HG02938 (cell line): ENCODE measurements around the gene TANC1.
A peak's percentile ranks its signal among the peaks of the same experiment; 100 is the strongest.
"Not testable (repeated sequence)": the region's sequence is repeated elsewhere in the genome, so short reads cannot be mapped to it uniquely, and the experiment has no call there.

Experiments
- ATAC-seq: cut with Tn5 transposase; IDR thresholded peaks from one replicate; pipeline ENCODE4 v1.9.1; 2021; ENCODE audit warnings: mild to moderate bottlenecking, moderate library complexity; ENCODE audit not compliant: unreplicated experiment

TANC1 gene

DNA sequence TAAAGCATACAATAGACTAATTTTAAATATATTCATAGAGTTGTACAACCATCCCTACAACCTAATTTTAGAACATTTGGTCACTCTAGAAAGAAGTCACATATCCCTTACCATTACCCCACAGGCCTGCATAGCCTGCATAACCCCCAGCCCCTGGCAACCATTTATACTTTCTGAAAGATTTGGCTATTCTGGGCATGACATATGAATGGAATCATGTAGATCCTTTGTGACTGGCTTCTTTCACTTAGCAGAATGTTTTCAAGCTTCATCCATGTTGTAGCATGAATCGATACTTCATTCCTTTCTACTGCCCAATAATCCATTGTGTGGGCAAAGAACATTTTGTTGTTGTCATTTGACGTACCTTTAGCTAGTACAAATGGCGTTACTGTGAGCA lies 166.5 kb downstream of the TANC1 start:
- ATAC-seq: no peak

DNA sequence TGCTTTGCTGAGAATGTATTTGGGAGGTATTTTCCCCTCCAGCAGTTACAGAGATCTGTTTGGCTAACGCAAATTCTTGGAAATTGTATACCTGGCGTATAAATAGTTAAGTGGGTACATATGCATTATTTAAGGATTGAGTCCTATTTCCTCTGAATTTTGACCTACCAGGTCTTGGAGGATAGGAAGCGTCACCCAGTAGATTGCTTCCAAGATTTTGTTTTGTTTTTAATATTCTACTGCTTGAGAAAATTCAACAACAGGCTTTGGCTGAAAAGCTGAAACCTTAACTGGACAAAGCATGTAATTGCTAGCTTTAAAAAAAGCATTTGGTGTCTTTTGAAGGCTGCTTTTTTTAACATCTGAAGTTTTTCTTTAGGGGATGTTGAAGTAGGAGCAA lies 168.0 kb downstream of the TANC1 start:
- no peak for ATAC-seq

DNA sequence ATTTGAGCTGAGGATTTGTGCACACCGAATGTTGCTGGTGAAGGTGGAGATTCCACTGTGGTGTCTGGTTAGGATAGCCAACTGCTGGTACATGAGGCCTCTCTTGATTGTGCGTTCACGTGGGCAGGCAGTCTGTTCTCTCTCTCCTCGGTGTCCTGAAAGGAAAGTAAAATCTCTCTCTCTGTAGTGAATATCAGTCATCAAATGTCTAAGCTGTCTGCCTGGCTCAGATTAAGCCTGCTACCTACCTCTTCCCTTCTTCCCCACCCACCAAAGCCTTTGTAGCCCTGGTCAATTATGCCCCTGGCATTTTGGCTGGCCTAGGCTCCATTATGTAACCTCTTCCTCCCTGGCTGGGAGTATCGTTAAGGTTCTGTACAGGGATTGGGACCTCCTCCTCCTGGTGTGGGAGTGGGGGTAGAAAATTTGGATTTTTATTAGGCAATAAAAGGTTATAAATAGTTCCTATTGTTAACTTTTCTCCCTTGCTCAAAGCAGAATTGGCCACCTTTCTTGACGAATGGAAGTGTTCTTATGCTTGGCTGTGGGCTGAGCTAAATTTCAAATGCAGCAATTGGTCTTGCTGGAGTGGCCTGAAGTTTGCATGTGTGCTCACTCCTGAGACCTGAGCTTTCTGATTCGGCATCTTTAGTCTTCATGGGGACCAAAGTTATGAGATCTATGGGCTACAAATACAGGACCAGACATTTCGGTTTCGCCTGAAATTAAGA lies 169.2 kb downstream of the TANC1 start:
- ATAC-seq: no peak

DNA sequence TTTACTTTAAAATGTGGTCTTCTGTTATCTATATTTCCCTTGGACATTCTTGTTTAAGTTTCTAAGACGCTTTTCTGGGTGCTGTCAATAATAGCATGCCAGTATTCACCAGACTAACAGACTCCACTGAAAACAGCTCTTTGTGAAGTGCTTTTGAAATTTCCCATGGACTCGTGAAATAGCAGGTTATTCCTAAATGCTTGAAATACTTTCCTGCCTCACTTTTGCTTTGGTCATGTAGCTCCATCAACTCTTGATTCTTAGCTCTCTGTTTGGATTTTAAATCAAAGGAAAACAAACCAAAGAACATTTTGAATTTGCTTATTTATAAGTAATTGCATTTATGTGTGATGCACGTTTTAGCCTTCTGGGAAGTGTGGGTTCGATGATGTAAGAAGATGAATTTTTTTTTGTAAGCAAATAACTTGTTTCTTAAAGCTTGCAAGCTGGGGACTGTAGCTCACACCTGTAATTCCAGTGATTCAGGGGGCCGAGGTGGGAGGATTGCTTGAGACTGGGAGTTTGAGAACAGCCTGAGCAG lies 170.3 kb downstream of the TANC1 start:
- no peak for ATAC-seq

DNA sequence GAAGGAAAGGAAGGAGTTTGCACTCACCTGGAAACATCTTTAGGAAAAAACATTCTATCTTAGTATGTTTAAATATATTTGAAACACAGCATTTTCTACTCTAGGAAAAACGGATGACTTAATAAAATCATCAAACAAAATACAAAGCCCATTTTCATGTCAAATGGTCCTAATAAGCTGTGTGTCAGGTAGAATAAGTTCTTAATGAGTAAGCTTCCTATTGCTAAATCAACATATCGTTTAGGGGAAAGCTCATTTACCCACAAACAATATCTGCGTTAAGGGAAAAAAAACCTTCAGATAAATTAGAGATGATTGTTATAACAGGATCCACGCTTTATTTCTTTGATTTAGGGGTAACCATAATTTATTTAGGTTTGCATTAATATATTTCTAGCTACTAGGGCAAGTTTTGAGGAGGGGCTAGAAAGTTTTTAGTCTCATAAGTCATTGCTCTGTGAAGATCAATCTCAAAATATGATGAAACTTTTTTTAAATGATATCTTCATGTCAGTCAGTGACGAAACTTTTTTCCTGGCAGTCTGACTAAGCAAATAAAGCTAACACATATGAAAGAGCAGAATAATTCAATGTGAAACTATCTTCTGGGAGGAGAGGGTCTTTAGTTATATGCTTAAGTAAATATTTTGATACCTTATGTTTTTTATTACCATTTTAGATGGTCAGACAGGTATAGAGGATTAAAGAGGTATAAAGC lies 170.9 kb downstream of the TANC1 start:
- ATAC-seq: no peak

- no peak for ATAC-seq
These were observed 171.8 kb downstream of the TANC1 start for GRCh38 chr2:159140070-159140769.

GRCh38 chr2:159140821-159141220 lies 172.4 kb downstream of the TANC1 start:
- ATAC-seq: not testable (repeated sequence)

GRCh38 chr2:159144776-159145614 lies 176.6 kb downstream of the TANC1 start:
- peak; percentile 73 for ATAC-seq

GRCh38 chr2:159145745-159146354 lies 177.4 kb downstream of the TANC1 start:
- ATAC-seq: no peak

GRCh38 chr2:159146996-159147666 lies 178.7 kb downstream of the TANC1 start:
- no peak for ATAC-seq

GRCh38 chr2:159147690-159148089 lies 179.2 kb downstream of the TANC1 start:
- no peak for ATAC-seq

GRCh38 chr2:159148901-159149300 lies 180.5 kb downstream of the TANC1 start:
- no peak for ATAC-seq

DNA sequence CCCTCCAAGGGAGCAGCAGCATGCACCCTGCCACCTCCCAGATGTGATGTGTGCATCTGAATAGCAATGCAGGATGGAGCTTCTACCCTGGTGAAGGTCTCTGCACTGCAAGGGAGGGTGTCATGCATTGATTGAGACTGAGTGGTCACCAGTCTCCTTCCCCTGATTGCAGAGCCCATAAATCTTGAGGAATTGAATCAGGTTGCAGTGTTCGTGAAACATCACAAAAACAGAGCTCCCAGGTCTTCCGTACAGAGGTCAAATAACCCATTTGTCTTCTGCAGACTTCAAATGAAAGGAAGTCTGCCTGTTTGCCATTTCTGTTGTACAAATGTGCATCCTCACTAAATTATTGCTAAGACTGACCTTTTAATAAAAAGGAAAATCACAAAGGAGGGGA lies 181.3 kb downstream of the TANC1 start:
- no peak for ATAC-seq

- no peak for ATAC-seq
These were observed 181.9 kb downstream of the TANC1 start for GRCh38 chr2:159150280-159150746.

- ATAC-seq: no peak
These were observed 183.0 kb downstream of the TANC1 start for GRCh38 chr2:159151198-159152127.

DNA sequence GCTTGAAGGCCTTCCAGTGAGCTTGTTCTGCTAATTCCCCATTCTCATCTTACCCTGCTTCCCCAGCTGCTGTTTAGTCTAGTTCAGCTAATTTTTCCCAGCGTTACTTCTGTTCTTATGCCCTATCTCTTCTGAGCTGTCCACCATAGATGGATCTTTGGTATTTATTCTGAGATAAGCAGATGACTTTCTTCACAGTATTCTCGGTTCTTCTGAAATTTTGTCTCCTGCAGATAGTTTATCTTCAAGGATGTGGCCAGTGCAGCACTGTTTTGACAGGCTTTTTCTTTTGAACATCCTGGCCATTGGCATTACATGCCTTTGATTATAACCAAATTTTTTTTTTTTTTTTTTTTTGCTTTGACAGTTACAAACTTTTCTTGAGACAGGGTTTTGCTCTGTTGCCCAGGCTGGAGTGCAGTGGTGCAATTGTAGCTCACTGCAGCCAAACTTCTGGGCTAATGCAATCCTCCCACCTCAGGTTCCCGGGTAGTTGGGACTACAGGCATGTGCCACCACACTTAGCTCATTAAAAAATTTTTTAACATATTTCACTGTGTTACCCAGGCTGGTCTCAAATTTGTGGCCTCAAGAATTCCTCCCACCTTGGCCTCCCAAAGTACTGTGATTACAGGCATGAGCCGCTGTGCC lies 183.8 kb downstream of the TANC1 start:
- ATAC-seq: no peak

DNA sequence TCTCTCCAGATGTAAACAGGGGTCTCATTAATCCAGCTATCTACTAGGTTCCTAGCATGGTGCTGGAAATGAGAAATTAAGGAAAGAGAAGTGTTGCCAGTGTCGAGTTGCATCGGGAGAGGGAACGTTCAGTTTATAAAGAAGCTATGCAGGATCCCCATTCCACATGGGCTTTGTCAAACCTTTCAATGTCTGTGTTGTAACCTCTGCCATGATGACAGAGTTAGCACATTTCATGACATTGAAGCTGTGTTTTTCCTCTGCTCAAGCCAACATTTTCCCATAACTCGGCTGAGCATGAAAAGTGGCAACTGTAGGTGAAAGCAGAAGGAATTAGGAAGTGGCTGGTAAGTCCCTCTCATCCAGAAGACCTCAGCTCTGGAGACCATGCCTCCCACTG lies 184.6 kb downstream of the TANC1 start:
- no peak for ATAC-seq

GRCh38 chr2:159153463-159153862 lies 185.0 kb downstream of the TANC1 start:
- no peak for ATAC-seq
